Neural progenitor cell (in vitro differentiated cells): Measurements from ENCODE around the gene RAPGEF5. TPM values are rescaled to one million over a fixed set of nuclear protein-coding genes. Genes with fewer than 3 reads are reported as not detected.

ENCODE experiments used
- DNase-seq: peaks from one replicate; pipeline ENCODE4 v3.0.0-alpha.2; 2016; ENCODE audit warnings: low spot score
- H2AFZ ChIP-seq: fragments of 200-600 bp; sonication (generic); replicated peaks from 2 replicates; pipeline ENCODE4 v1.6.1; 2016; ENCODE audit warnings: antibody characterized with exemption
- H3F3A ChIP-seq: fragments of 200-600 bp; sonication (generic); 2 replicates; pipeline ENCODE4 v1.6.1; 2016; ENCODE audit warnings: antibody characterized with exemption, low read depth
- H3K27ac ChIP-seq: fragments of 200-600 bp; sonication (generic); 2 replicates; pipeline ENCODE4 v1.5.1; 2016; ENCODE audit warnings: mild to moderate bottlenecking
- H3K27me3 ChIP-seq: fragments of 200-600 bp; sonication (generic); 2 replicates; pipeline ENCODE4 v1.6.1; 2016; ENCODE audit warnings: mild to moderate bottlenecking, moderate library complexity
- H3K36me3 ChIP-seq: fragments of 200-600 bp; sonication (generic); 2 replicates; pipeline ENCODE4 v1.5.1; 2016
- H3K4me1 ChIP-seq: fragments of 200-600 bp; sonication (generic); 2 replicates; pipeline ENCODE4 v1.6.1; 2016; ENCODE audit warnings: mixed run types
- H3K4me2 ChIP-seq: fragments of 200-600 bp; sonication (generic); 2 replicates; pipeline ENCODE4 v1.6.1; 2016
- H3K4me3 ChIP-seq: fragments of 200-600 bp; sonication (generic); 2 replicates; pipeline ENCODE4 v1.5.1; 2016
- H3K79me2 ChIP-seq: fragments of 200-600 bp; sonication (generic); 2 replicates; pipeline ENCODE4 v1.6.1; 2016; ENCODE audit warnings: low read depth
- H3K9ac ChIP-seq: fragments of 200-600 bp; sonication (generic); 2 replicates; pipeline ENCODE4 v1.6.1; 2016
- H3K9me3 ChIP-seq: fragments of 200-600 bp; sonication (generic); 2 replicates; pipeline ENCODE4 v1.5.1; 2016; ENCODE audit warnings: low read depth
- H4K20me1 ChIP-seq: fragments of 200-600 bp; sonication (generic); 2 replicates; pipeline ENCODE4 v1.6.1; 2016; ENCODE audit warnings: low read depth
- H3K27ac Mint-ChIP-seq: 3 replicates; pipeline ENCODE4 v1.8.0; 2021; ENCODE audit warnings: mixed read lengths
- H3K27me3 Mint-ChIP-seq: 2 replicates; pipeline ENCODE4 v1.8.0; 2022; ENCODE audit warnings: low read depth, mild to moderate bottlenecking, inconsistent platforms, moderate library complexity, mixed read lengths; ENCODE audit not compliant: insufficient read depth
- H3K36me3 Mint-ChIP-seq: 3 replicates; pipeline ENCODE4 v1.8.0; 2021; ENCODE audit warnings: mixed read lengths
- H3K4me1 Mint-ChIP-seq: 3 replicates; pipeline ENCODE4 v1.8.0; 2021; ENCODE audit warnings: mixed read lengths
- H3K4me3 Mint-ChIP-seq: 3 replicates; pipeline ENCODE4 v1.8.0; 2021; ENCODE audit warnings: mild to moderate bottlenecking, moderate library complexity, mixed read lengths
- H3K9me3 Mint-ChIP-seq: 3 replicates; pipeline ENCODE4 v1.8.0; 2020; ENCODE audit warnings: mixed read lengths
- EZH2 ChIP-seq: fragments of 200-600 bp; sonication (generic); IDR thresholded peaks from 2 replicates; pipeline ENCODE4 v1.6.1; 2017; ENCODE audit warnings: antibody characterized with exemption, mild to moderate bottlenecking, moderate library complexity
- EZH2phosphoT487 ChIP-seq: fragments of 200-600 bp; sonication (generic); IDR thresholded peaks from 2 replicates; pipeline ENCODE4 v1.6.1; 2017; ENCODE audit warnings: antibody characterized with exemption
- total RNA-seq: library from RNA; depleted of rRNA; stranded (reverse); fragments of >200 nt; gene quantifications from 2 replicates; pipeline ENCODE4 v1.2.3, GENCODE V29; 2015; ENCODE audit warnings: low replicate concordance
- TF ChIP-seq, protein P1 (sequence below): fragments of 200-600 bp; sonication (generic); IDR thresholded peaks from 2 replicates; pipeline ENCODE4 v1.5.1; 2017; ENCODE audit warnings: antibody characterized with exemption, mild to moderate bottlenecking

Gene RAPGEF5
- total RNA-seq, 1 donor from 2014 or later = 5.7 TPM

DNA sequence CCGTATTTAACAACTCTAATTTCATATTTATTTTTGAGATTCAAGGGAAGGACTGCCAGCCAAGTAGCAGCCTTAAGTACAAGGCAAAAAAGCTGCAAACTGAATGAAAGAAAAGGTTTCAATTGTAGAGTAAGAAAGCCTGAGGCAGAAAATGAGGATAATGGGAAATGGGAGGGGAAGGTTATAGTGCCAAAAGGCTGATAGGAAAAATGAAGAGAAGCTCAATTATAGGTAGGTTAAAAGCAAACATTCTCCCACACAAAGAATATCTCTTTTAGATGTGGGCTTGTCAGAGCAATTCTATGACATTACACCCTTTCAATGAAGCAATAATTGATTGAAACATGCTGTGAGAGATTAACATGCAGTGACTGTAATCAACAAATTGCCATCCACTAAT, 175.3 kb downstream of the RAPGEF5 start:
- Histone ChIP-seq H3K4me1 (peaks cover 35% of the 10 kb centered on the region), H3K9me3 (no peaks in the 10 kb centered on the region), H4K20me1 (no peaks in the 10 kb centered on the region), H3K27me3 (no peaks in the 10 kb centered on the region), H2AFZ (peak overlapping the region; percentile 9), H3K4me3 (no peak overlapping the region), H3K79me2 (no peaks in the 10 kb centered on the region), H3K4me2 (no peak overlapping the region), H3K27ac (no peak overlapping the region), H3K9ac (no peak overlapping the region), H3F3A (peaks cover 11% of the 10 kb centered on the region), H3K36me3 (no peaks in the 10 kb centered on the region)
- no peak overlapping the region for H3K4me3 Mint-ChIP-seq
- peaks cover 12% of the 10 kb centered on the region for H3K9me3 Mint-ChIP-seq
- H3K4me1 Mint-ChIP-seq = peaks cover 22% of the 10 kb centered on the region
- H3K27ac Mint-ChIP-seq = peak overlapping the region; percentile 18
- peaks cover 3% of the 10 kb centered on the region for H3K27me3 Mint-ChIP-seq
- DNase-seq = no peak
- TF ChIP-seq, protein P1, sequence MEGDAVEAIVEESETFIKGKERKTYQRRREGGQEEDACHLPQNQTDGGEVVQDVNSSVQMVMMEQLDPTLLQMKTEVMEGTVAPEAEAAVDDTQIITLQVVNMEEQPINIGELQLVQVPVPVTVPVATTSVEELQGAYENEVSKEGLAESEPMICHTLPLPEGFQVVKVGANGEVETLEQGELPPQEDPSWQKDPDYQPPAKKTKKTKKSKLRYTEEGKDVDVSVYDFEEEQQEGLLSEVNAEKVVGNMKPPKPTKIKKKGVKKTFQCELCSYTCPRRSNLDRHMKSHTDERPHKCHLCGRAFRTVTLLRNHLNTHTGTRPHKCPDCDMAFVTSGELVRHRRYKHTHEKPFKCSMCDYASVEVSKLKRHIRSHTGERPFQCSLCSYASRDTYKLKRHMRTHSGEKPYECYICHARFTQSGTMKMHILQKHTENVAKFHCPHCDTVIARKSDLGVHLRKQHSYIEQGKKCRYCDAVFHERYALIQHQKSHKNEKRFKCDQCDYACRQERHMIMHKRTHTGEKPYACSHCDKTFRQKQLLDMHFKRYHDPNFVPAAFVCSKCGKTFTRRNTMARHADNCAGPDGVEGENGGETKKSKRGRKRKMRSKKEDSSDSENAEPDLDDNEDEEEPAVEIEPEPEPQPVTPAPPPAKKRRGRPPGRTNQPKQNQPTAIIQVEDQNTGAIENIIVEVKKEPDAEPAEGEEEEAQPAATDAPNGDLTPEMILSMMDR = no peak
- TF ChIP-seq EZH2phosphoT487 = no peak
- TF ChIP-seq EZH2 = no peak
- H3K36me3 Mint-ChIP-seq = peaks cover 7% of the 10 kb centered on the region

- Histone ChIP-seq H3K4me3 (no peak overlapping the region), H3K4me1 (peaks cover 22% of the 10 kb centered on the region), H3K27me3 (no peaks in the 10 kb centered on the region), H3K4me2 (no peak overlapping the region), H2AFZ (no peak overlapping the region), H3K79me2 (no peaks in the 10 kb centered on the region), H3F3A (peaks cover under 1% of the 10 kb centered on the region), H3K9me3 (no peaks in the 10 kb centered on the region), H3K27ac (no peak overlapping the region), H4K20me1 (no peaks in the 10 kb centered on the region), H3K36me3 (no peaks in the 10 kb centered on the region), H3K9ac (no peak overlapping the region)
- peaks cover 3% of the 10 kb centered on the region for H3K27me3 Mint-ChIP-seq
- H3K36me3 Mint-ChIP-seq = peaks cover 9% of the 10 kb centered on the region
- TF ChIP-seq, protein P1 = no peak
- TF ChIP-seq EZH2phosphoT487 (no peak), EZH2 (no peak)
- DNase-seq = no peak
- no peak overlapping the region for H3K27ac Mint-ChIP-seq
- H3K9me3 Mint-ChIP-seq = peaks cover 17% of the 10 kb centered on the region
- no peak overlapping the region for H3K4me3 Mint-ChIP-seq
- H3K4me1 Mint-ChIP-seq = peaks cover 11% of the 10 kb centered on the region
Measured at GRCh38 chr7:22179442-22179879, 177.5 kb downstream of the RAPGEF5 start.

GRCh38 chr7:22178735-22179134, 178.2 kb downstream of the RAPGEF5 start:
- H3K4me1 Mint-ChIP-seq = peaks cover 11% of the 10 kb centered on the region

More at GRCh38 chr7:22178735-22179134, 178.2 kb downstream of the RAPGEF5 start:
- Histone ChIP-seq H2AFZ (no peak overlapping the region), H3K9ac (no peak overlapping the region), H3K27me3 (no peaks in the 10 kb centered on the region), H3K27ac (no peak overlapping the region), H3K79me2 (no peaks in the 10 kb centered on the region), H4K20me1 (no peaks in the 10 kb centered on the region), H3K36me3 (no peaks in the 10 kb centered on the region), H3K4me2 (no peak overlapping the region), H3K4me1 (peaks cover 14% of the 10 kb centered on the region), H3K9me3 (no peaks in the 10 kb centered on the region), H3K4me3 (no peak overlapping the region), H3F3A (no peaks in the 10 kb centered on the region)
- H3K9me3 Mint-ChIP-seq = peaks cover 17% of the 10 kb centered on the region
- peaks cover 9% of the 10 kb centered on the region for H3K36me3 Mint-ChIP-seq
- H3K4me3 Mint-ChIP-seq = no peak overlapping the region
- H3K27me3 Mint-ChIP-seq = peaks cover 3% of the 10 kb centered on the region
- TF ChIP-seq, protein P1 = no peak
- no peak for TF ChIP-seq EZH2phosphoT487
- TF ChIP-seq EZH2 = no peak
- no peak overlapping the region for H3K27ac Mint-ChIP-seq
- no peak for DNase-seq
